ENCODE measurements around the gene GCNT1.

GRCh38 chr9:76444322-76444929 lies 14.6 kb upstream of the GCNT1 start:
- TF ChIP-seq CTCF (IDR thresholded peaks at IDR 0.05; ENCODE audit: low read depth, low read length): no peak
- TF ChIP-seq MYC (IDR thresholded peaks at IDR 0.05; ENCODE audit: low read depth, low read length): no peak
- no peak for TF ChIP-seq POLR2A (IDR thresholded peaks at IDR 0.05; ENCODE audit: extremely low read depth, insufficient read length)

Data from NB4 (cell line).